AG04450 (cell line): ENCODE results near the gene EZR. TPM values are rescaled to one million over a fixed set of nuclear protein-coding genes. Genes with fewer than 3 reads are reported as not detected.

ENCODE experiments used
- CTCF ChIA-PET: fragments of 300-600, 350-600 bp; formaldehyde crosslinking; extraction: SDS; loops from one replicate; lab custom pipeline; 2022; ENCODE audit warnings: antibody characterized with exemption, inconsistent platforms; lab: Charles Lee
- POLR2A ChIA-PET: fragments of 350-600 bp; formaldehyde crosslinking; extraction: SDS; loops from one replicate; lab custom pipeline; 2021; ENCODE audit warnings: antibody characterized with exemption, inconsistent platforms; lab: Yijun Ruan, JAX
- DNase-seq: peaks from one replicate; pipeline ENCODE4 v3.0.0-alpha.2; 2011; ENCODE audit warnings: low read depth, low spot score
- H3K27ac ChIP-seq: one replicate; pipeline ENCODE4 v1.5.1; 2012; ENCODE audit warnings: low read depth, low read length, control low read depth
- H3K27me3 ChIP-seq: one replicate; pipeline ENCODE4 v1.6.0; 2012; ENCODE audit warnings: low read length; ENCODE audit not compliant: control insufficient read depth, insufficient read depth
- H3K4me3 ChIP-seq: 2 replicates; pipeline ENCODE4 v1.5.1; 2011; ENCODE audit warnings: mild to moderate bottlenecking, low read depth, low read length, control low read depth
- H3K9me3 ChIP-seq: 2 replicates; pipeline ENCODE4 v1.5.1; 2012; ENCODE audit warnings: low read length; ENCODE audit not compliant: control insufficient read depth, insufficient read depth
- polyA plus RNA-seq: library from polyadenylated mRNA; depleted of rRNA; stranded (reverse); fragments of >200 nt; gene quantifications from 2 replicates; pipeline ENCODE4 v1.2.3, GENCODE V29; 2011
- TF ChIP-seq, protein P1 (sequence below): IDR thresholded peaks from 2 replicates; pipeline ENCODE4 v1.5.1; 2011; ENCODE audit warnings: low read depth, low read length, control low read depth, inconsistent platforms

The EZR gene
- polyA plus RNA-seq, 1 experiment: 61.2 TPM

GRCh38 chr6:158756977-158757752 lies 62.0 kb downstream of the EZR start:
- no peak overlapping the region for H3K4me3 ChIP-seq
- CTCF ChIA-PET: no interaction called here
- H3K9me3 ChIP-seq: no peaks in the 10 kb centered on the region
- H3K27ac ChIP-seq: no peak overlapping the region
- POLR2A ChIA-PET: no interaction called here
- TF ChIP-seq, protein P1, sequence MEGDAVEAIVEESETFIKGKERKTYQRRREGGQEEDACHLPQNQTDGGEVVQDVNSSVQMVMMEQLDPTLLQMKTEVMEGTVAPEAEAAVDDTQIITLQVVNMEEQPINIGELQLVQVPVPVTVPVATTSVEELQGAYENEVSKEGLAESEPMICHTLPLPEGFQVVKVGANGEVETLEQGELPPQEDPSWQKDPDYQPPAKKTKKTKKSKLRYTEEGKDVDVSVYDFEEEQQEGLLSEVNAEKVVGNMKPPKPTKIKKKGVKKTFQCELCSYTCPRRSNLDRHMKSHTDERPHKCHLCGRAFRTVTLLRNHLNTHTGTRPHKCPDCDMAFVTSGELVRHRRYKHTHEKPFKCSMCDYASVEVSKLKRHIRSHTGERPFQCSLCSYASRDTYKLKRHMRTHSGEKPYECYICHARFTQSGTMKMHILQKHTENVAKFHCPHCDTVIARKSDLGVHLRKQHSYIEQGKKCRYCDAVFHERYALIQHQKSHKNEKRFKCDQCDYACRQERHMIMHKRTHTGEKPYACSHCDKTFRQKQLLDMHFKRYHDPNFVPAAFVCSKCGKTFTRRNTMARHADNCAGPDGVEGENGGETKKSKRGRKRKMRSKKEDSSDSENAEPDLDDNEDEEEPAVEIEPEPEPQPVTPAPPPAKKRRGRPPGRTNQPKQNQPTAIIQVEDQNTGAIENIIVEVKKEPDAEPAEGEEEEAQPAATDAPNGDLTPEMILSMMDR: no peak
- H3K27me3 ChIP-seq: no peaks in the 10 kb centered on the region
- no peak for DNase-seq

DNA sequence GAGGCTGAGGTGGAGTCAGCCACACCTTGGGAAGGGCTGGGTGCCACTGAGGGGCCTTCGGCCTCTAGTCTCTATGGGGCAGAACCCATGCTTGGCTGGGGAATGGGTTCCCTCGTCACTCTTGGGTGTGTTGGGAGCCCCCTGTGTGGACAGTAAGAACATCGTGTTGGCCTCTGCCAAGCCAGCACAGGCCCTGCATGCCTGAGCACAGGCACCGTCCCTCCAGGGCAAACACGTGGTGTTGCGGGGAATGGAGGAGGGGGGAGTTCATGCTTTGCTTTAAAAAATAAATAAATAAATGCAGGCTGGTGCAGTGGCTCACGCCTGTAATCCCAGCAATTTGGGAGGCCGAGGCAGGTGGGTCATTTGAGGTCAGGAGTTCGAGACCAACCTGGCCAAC lies 63.0 kb downstream of the EZR start:
- Histone ChIP-seq H3K27ac (no peak overlapping the region), H3K9me3 (no peaks in the 10 kb centered on the region), H3K4me3 (no peak overlapping the region), H3K27me3 (no peaks in the 10 kb centered on the region)
- POLR2A ChIA-PET: no interaction called here
- DNase-seq: no peak
- CTCF ChIA-PET: no interaction called here
- TF ChIP-seq, protein P1: no peak

- TF ChIP-seq, protein P1: no peak
- Histone ChIP-seq H3K4me3 (no peak overlapping the region), H3K27me3 (no peaks in the 10 kb centered on the region), H3K9me3 (no peaks in the 10 kb centered on the region), H3K27ac (no peak overlapping the region)
- POLR2A ChIA-PET: no interaction called here
- DNase-seq: no peak
- CTCF ChIA-PET: no interaction called here
Observed at GRCh38 chr6:158755636-158756035, 63.5 kb downstream of the EZR start.

- ChIA-PET CTCF (no interaction called here), POLR2A (no interaction called here)
- no peak overlapping the region for H3K4me3 ChIP-seq
- no peak for DNase-seq
- no peaks in the 10 kb centered on the region for H3K27me3 ChIP-seq
- H3K9me3 ChIP-seq: no peaks in the 10 kb centered on the region
- TF ChIP-seq, protein P1: no peak
- no peak overlapping the region for H3K27ac ChIP-seq
Observed at GRCh38 chr6:158754738-158755137, 64.4 kb downstream of the EZR start.

- no peak for DNase-seq
- Histone ChIP-seq H3K4me3 (no peak overlapping the region), H3K9me3 (no peaks in the 10 kb centered on the region), H3K27me3 (no peaks in the 10 kb centered on the region), H3K27ac (no peak overlapping the region)
- ChIA-PET CTCF (no interaction called here), POLR2A (no interaction called here)
- TF ChIP-seq, protein P1: no peak
Observed at GRCh38 chr6:158753811-158754210, 65.4 kb downstream of the EZR start.
